Thyroid gland (tissue), 4 donors: ENCODE measurements around the gene PHKG1.

Experiments used
- POLR2A ChIP-seq, 2 donors: fragments of 450-650 bp; IDR thresholded peaks; one replicate each; pipeline ENCODE4 v1.6.1; 2017; ENCODE audit warnings: antibody characterized with exemption in 2 of 2, mild to moderate bottlenecking in 2 of 2, moderate library complexity in 1 of 2
- TF ChIP-seq, protein P1 (sequence below), 6 experiments: fragments of 200-600 bp in 3 of 6; fragments of 450-650 bp in 3 of 6; sonication (generic) in 3 of 6; IDR thresholded peaks; one replicate each; pipeline ENCODE4 v1.5.1; 2016 to 2019; ENCODE audit warnings: antibody characterized with exemption in 6 of 6, mild to moderate bottlenecking in 2 of 6, inconsistent platforms in 1 of 6, moderate library complexity in 1 of 6

DNA sequence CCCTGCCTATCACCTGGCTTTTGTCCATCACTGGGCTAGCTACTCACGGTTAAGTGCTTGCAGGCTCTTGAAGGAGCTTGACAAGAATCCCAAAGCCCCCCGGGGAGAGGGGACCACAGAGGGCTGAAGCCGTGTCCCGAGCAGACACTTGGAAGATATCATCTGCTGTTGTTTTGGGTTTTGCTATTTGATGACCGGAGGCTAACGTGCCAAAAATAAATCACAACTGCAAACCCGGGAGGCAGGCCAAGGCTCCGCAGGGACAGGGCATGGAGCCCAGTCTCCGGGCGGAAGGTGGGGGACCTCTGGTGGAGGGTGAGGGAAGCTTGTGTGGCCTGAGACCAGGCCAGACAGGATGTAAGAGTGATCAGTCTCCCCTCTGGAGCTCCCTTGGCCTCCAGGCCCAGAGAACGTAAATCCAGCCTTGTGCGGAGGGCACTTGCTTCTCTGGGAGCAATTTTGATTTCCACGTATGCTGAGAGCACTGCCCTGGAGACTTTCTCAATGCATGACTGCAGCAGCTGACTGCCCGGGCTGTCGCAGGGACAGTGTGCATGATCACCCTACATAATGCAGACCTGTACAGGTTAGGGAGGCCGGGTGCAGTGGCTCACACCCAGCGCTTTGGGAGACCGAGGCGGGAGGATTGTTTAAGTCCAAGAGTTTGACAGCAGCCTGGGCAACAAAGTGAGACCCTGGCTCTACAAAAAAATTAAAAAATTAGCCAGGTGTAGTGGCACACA lies at the start of gene PHKG1:
- TF ChIP-seq, protein P1, sequence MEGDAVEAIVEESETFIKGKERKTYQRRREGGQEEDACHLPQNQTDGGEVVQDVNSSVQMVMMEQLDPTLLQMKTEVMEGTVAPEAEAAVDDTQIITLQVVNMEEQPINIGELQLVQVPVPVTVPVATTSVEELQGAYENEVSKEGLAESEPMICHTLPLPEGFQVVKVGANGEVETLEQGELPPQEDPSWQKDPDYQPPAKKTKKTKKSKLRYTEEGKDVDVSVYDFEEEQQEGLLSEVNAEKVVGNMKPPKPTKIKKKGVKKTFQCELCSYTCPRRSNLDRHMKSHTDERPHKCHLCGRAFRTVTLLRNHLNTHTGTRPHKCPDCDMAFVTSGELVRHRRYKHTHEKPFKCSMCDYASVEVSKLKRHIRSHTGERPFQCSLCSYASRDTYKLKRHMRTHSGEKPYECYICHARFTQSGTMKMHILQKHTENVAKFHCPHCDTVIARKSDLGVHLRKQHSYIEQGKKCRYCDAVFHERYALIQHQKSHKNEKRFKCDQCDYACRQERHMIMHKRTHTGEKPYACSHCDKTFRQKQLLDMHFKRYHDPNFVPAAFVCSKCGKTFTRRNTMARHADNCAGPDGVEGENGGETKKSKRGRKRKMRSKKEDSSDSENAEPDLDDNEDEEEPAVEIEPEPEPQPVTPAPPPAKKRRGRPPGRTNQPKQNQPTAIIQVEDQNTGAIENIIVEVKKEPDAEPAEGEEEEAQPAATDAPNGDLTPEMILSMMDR (IDR thresholded peaks at IDR 0.05), result peak in 3 of 6 experiments; percentile 25 to 68 (median 49)
- TF ChIP-seq POLR2A (IDR thresholded peaks at IDR 0.05), result no peak
